ENCODE measurements around the gene KRT39.

Gene KRT39

GRCh38 chr17:40963838-40964237 is 2.9 kb downstream of the KRT39 start:
- FAIRE-seq (peak; percentile 50), DNase-seq (ENCODE audit: insufficient read length, low spot score) (peak; percentile 7)
- TF ChIP-seq POLR2A (IDR thresholded peaks at IDR 0.05; ENCODE audit: low read depth, low read length) (no peak), SPI1 (IDR thresholded peaks at IDR 0.05; ENCODE audit: low read depth, low read length) (no peak), PAX5 (IDR thresholded peaks at IDR 0.05; ENCODE audit: insufficient read depth, low read length, severe bottlenecking) (no peak), POLR2AphosphoS5 (IDR thresholded peaks at IDR 0.05; ENCODE audit: low read depth, low read length) (no peak), TAF1 (IDR thresholded peaks at IDR 0.05; ENCODE audit: low read depth, low read length) (no peak), POU2F2 (IDR thresholded peaks at IDR 0.05; ENCODE audit: low read depth, low read length) (no peak)

- DNase-seq (ENCODE audit: insufficient read length, low spot score) = no peak
- TF ChIP-seq TAF1 (IDR thresholded peaks at IDR 0.05; ENCODE audit: low read depth, low read length) = no peak
- TF ChIP-seq POLR2A (IDR thresholded peaks at IDR 0.05; ENCODE audit: low read depth, low read length) = no peak
- TF ChIP-seq SPI1 (IDR thresholded peaks at IDR 0.05; ENCODE audit: low read depth, low read length) = no peak
- no peak for TF ChIP-seq POLR2AphosphoS5 (IDR thresholded peaks at IDR 0.05; ENCODE audit: low read depth, low read length)
- TF ChIP-seq PAX5 (IDR thresholded peaks at IDR 0.05; ENCODE audit: insufficient read depth, low read length, severe bottlenecking) = no peak
- no peak for TF ChIP-seq POU2F2 (IDR thresholded peaks at IDR 0.05; ENCODE audit: low read depth, low read length)
- FAIRE-seq = no peak
These were observed 4.6 kb downstream of the KRT39 start for GRCh38 chr17:40962059-40962561.

- FAIRE-seq = no peak
- no peak for DNase-seq (ENCODE audit: insufficient read length, low spot score)
- TF ChIP-seq PAX5 (IDR thresholded peaks at IDR 0.05; ENCODE audit: insufficient read depth, low read length, severe bottlenecking) = no peak
- no peak for TF ChIP-seq POLR2A (IDR thresholded peaks at IDR 0.05; ENCODE audit: low read depth, low read length)
- no peak for TF ChIP-seq POLR2AphosphoS5 (IDR thresholded peaks at IDR 0.05; ENCODE audit: low read depth, low read length)
- no peak for TF ChIP-seq TAF1 (IDR thresholded peaks at IDR 0.05; ENCODE audit: low read depth, low read length)
- TF ChIP-seq SPI1 (IDR thresholded peaks at IDR 0.05; ENCODE audit: low read depth, low read length) = no peak
- TF ChIP-seq POU2F2 (IDR thresholded peaks at IDR 0.05; ENCODE audit: low read depth, low read length) = no peak
These were observed 5.2 kb downstream of the KRT39 start for GRCh38 chr17:40961591-40961990.

GRCh38 chr17:40960144-40960543 is 6.6 kb downstream of the KRT39 start:
- DNase-seq (ENCODE audit: insufficient read length, low spot score) (no peak), FAIRE-seq (no peak)
- TF ChIP-seq POLR2AphosphoS5 (IDR thresholded peaks at IDR 0.05; ENCODE audit: low read depth, low read length) = no peak
- no peak for TF ChIP-seq PAX5 (IDR thresholded peaks at IDR 0.05; ENCODE audit: insufficient read depth, low read length, severe bottlenecking)
- no peak for TF ChIP-seq SPI1 (IDR thresholded peaks at IDR 0.05; ENCODE audit: low read depth, low read length)
- TF ChIP-seq POLR2A (IDR thresholded peaks at IDR 0.05; ENCODE audit: low read depth, low read length) = no peak
- TF ChIP-seq POU2F2 (IDR thresholded peaks at IDR 0.05; ENCODE audit: low read depth, low read length) = no peak
- TF ChIP-seq TAF1 (IDR thresholded peaks at IDR 0.05; ENCODE audit: low read depth, low read length) = no peak

- no peak for TF ChIP-seq POLR2AphosphoS5 (IDR thresholded peaks at IDR 0.05; ENCODE audit: low read depth, low read length)
- TF ChIP-seq TAF1 (IDR thresholded peaks at IDR 0.05; ENCODE audit: low read depth, low read length) = no peak
- TF ChIP-seq POLR2A (IDR thresholded peaks at IDR 0.05; ENCODE audit: low read depth, low read length) = no peak
- TF ChIP-seq SPI1 (IDR thresholded peaks at IDR 0.05; ENCODE audit: low read depth, low read length) = no peak
- TF ChIP-seq POU2F2 (IDR thresholded peaks at IDR 0.05; ENCODE audit: low read depth, low read length) = no peak
- TF ChIP-seq PAX5 (IDR thresholded peaks at IDR 0.05; ENCODE audit: insufficient read depth, low read length, severe bottlenecking) = no peak
These were observed 8.4 kb downstream of the KRT39 start for GRCh38 chr17:40958086-40958953.

GRCh38 chr17:40956401-40957254 is 10.1 kb downstream of the KRT39 start:
- FAIRE-seq = no peak
- TF ChIP-seq POU2F2 (IDR thresholded peaks at IDR 0.05; ENCODE audit: low read depth, low read length) = no peak
- TF ChIP-seq SPI1 (IDR thresholded peaks at IDR 0.05; ENCODE audit: low read depth, low read length) = no peak
- no peak for TF ChIP-seq TAF1 (IDR thresholded peaks at IDR 0.05; ENCODE audit: low read depth, low read length)
- no peak for TF ChIP-seq POLR2AphosphoS5 (IDR thresholded peaks at IDR 0.05; ENCODE audit: low read depth, low read length)
- no peak for TF ChIP-seq POLR2A (IDR thresholded peaks at IDR 0.05; ENCODE audit: low read depth, low read length)
- TF ChIP-seq PAX5 (IDR thresholded peaks at IDR 0.05; ENCODE audit: insufficient read depth, low read length, severe bottlenecking) = no peak
- no peak for DNase-seq (ENCODE audit: insufficient read length, low spot score)

More at GRCh38 chr17:40958086-40958953, 8.4 kb downstream of the KRT39 start:
- no peak for FAIRE-seq
- DNase-seq (ENCODE audit: insufficient read length, low spot score) = no peak

GRCh38 chr17:40953881-40954280 is 12.9 kb downstream of the KRT39 start:
- DNase-seq (ENCODE audit: insufficient read length, low spot score) (no peak), FAIRE-seq (no peak)
- TF ChIP-seq POLR2A (IDR thresholded peaks at IDR 0.05; ENCODE audit: low read depth, low read length) (no peak), TAF1 (IDR thresholded peaks at IDR 0.05; ENCODE audit: low read depth, low read length) (no peak), PAX5 (IDR thresholded peaks at IDR 0.05; ENCODE audit: insufficient read depth, low read length, severe bottlenecking) (no peak), SPI1 (IDR thresholded peaks at IDR 0.05; ENCODE audit: low read depth, low read length) (no peak)

- DNase-seq (ENCODE audit: insufficient read length, low spot score) (no peak), FAIRE-seq (no peak)
- TF ChIP-seq PAX5 (IDR thresholded peaks at IDR 0.05; ENCODE audit: insufficient read depth, low read length, severe bottlenecking) (no peak), POLR2A (IDR thresholded peaks at IDR 0.05; ENCODE audit: low read depth, low read length) (no peak), SPI1 (IDR thresholded peaks at IDR 0.05; ENCODE audit: low read depth, low read length) (no peak), POU2F2 (IDR thresholded peaks at IDR 0.05; ENCODE audit: low read depth, low read length) (no peak), TAF1 (IDR thresholded peaks at IDR 0.05; ENCODE audit: low read depth, low read length) (no peak), POLR2AphosphoS5 (IDR thresholded peaks at IDR 0.05; ENCODE audit: low read depth, low read length) (no peak)
These were observed 14.1 kb downstream of the KRT39 start for GRCh38 chr17:40952661-40953060.

GRCh38 chr17:40952154-40952553 is 14.6 kb downstream of the KRT39 start:
- TF ChIP-seq POU2F2 (IDR thresholded peaks at IDR 0.05; ENCODE audit: low read depth, low read length) (no peak), PAX5 (IDR thresholded peaks at IDR 0.05; ENCODE audit: insufficient read depth, low read length, severe bottlenecking) (no peak), POLR2AphosphoS5 (IDR thresholded peaks at IDR 0.05; ENCODE audit: low read depth, low read length) (no peak), TAF1 (IDR thresholded peaks at IDR 0.05; ENCODE audit: low read depth, low read length) (no peak), SPI1 (IDR thresholded peaks at IDR 0.05; ENCODE audit: low read depth, low read length) (no peak), POLR2A (IDR thresholded peaks at IDR 0.05; ENCODE audit: low read depth, low read length) (no peak)
- no peak for FAIRE-seq
- DNase-seq (ENCODE audit: insufficient read length, low spot score) = no peak

Measured in GM12891 (cell line).